Measurements from ENCODE around the gene GSTCD. TPM values are rescaled to one million over a fixed set of nuclear protein-coding genes. Genes with fewer than 3 reads are reported as not detected.
A peak's percentile ranks its signal among the peaks of the same experiment; 100 is the strongest.

Gene GSTCD
- total and polyA plus RNA-seq, 9 of the 15 experiments (the other 6 are each of a cell fraction or from before 2014, with no cell fraction given) = 4.5 to 36.3 (median 16.0) TPM

GRCh38 chr4:105758958-105759357, 50.4 kb downstream of the GSTCD start (continued):
- TF ChIP-seq MAX (CRISPR knock-in tag; IDR thresholded peaks at IDR 0.05) = no peak

- Histone ChIP-seq H3K9me1 (ENCODE audit: control insufficient read depth, insufficient read depth, low read length) (no peaks in the 10 kb centered on the region), H3K79me2 (ENCODE audit: control insufficient read depth, insufficient read depth, low read length) (no peaks in the 10 kb centered on the region), H4K20me1 (replicated peaks; ENCODE audit: control insufficient read depth, insufficient read depth, low read length) (no peaks in the 10 kb centered on the region), H3K27me3 (ENCODE audit: control insufficient read depth in 2 of 2, insufficient read depth in 2 of 2, low read length in 2 of 2) (no peaks in the 10 kb centered on the region), H3K9me3 (replicated peaks; ENCODE audit: control insufficient read depth, insufficient read depth, low read depth, low read length) (no peaks in the 10 kb centered on the region), H2AFZ (ENCODE audit: low read depth, low read length) (no peak overlapping the region), H3K4me3 (no peak overlapping the region), H3K4me2 (ENCODE audit: insufficient read depth, low read length) (no peak overlapping the region), H3K36me3 (ENCODE audit: control insufficient read depth, insufficient read depth, low read length) (no peaks in the 10 kb centered on the region), H3K4me1 (replicated peaks in 1 of 2; ENCODE audit: control insufficient read depth in 2 of 2, insufficient read depth in 2 of 2, low read length in 2 of 2) (peaks cover 0 to 2% of the 10 kb centered on the region in 2 experiments; a peak in 2 of 5 replicates), H3K27ac (ENCODE audit: extremely low read depth, low read depth, low read length) (no peak overlapping the region), H3K9ac (ENCODE audit: insufficient read depth in 1 of 2, low read depth in 2 of 2, low read length in 2 of 2) (no peak overlapping the region)
- CTCF ChIA-PET (ENCODE audit: low intra/inter-chr PET ratio) = no interaction called here
- DNase-seq (ENCODE audit: extremely low read depth in 1 of 4, low spot score in 3 of 4) = peak in 3 of 4 experiments; percentile 10 to 52 (median 13)
- ATAC-seq = peak; percentile 62
- POLR2A ChIA-PET = interaction anchor here (1.4 kb wide), 1 partner anchor 14 kb away, joined by 3 read pairs; no protein-coding TSS in a partner anchor
- intact Hi-C loops (cut with micrococcal nuclease) (no loop called here), in situ Hi-C loops (cut with MboI) (no loop called here)
- peak; percentile 48 for FAIRE-seq
- 78% methylated on average over 6 of the region's 6 CpGs for WGBS (ENCODE audit: insufficient coverage, low coverage, missing lambda C conversion rate)
- BruUV-seq (replicated peaks) = no TSS peak
- TF ChIP-seq POLR2A (conservative IDR thresholded peaks at IDR 0.05) (no peak), ZSCAN29 (IDR thresholded peaks at IDR 0.05) (no peak), ATF7 (IDR thresholded peaks at IDR 0.05) (0 out of 2 replicates have a peak, but pooled peaks have one; percentile 19), REST (IDR thresholded peaks at IDR 0.05; ENCODE audit: borderline replicate concordance) (peak; percentile 38; the same call in 1 of the 2 replicates), REST (CRISPR knock-in tag; IDR thresholded peaks at IDR 0.05; ENCODE audit: low read depth) (no peak), HBP1 (CRISPR knock-in tag; IDR thresholded peaks at IDR 0.05) (no peak), CEBPG (CRISPR knock-in tag; IDR thresholded peaks at IDR 0.05) (no peak), CEBPG (tag; conservative IDR thresholded peaks at IDR 0.05 in 1 of 2, IDR thresholded peaks at IDR 0.05 in 1 of 2) (peak in 1 of 2 experiments; percentile 53; a peak in 1 of 4 replicates), JUND (IDR thresholded peaks at IDR 0.05; ENCODE audit: borderline replicate concordance, low read depth, low read length) (peak; percentile 74; the same call in 1 of the 2 replicates), JUND (tag; IDR thresholded peaks at IDR 0.05; ENCODE audit: borderline replicate concordance, low read depth, low read length) (peak; percentile 48; the same call in 1 of the 3 replicates)
These were observed 57.3 kb downstream of the GSTCD start for GRCh38 chr4:105765690-105766407.
